ENCODE results near the gene LRRC37A.
"Not testable (repeated sequence)": the region's sequence is repeated elsewhere in the genome, so short reads cannot be mapped to it uniquely, and the experiment has no call there.

LRRC37A gene

DNA sequence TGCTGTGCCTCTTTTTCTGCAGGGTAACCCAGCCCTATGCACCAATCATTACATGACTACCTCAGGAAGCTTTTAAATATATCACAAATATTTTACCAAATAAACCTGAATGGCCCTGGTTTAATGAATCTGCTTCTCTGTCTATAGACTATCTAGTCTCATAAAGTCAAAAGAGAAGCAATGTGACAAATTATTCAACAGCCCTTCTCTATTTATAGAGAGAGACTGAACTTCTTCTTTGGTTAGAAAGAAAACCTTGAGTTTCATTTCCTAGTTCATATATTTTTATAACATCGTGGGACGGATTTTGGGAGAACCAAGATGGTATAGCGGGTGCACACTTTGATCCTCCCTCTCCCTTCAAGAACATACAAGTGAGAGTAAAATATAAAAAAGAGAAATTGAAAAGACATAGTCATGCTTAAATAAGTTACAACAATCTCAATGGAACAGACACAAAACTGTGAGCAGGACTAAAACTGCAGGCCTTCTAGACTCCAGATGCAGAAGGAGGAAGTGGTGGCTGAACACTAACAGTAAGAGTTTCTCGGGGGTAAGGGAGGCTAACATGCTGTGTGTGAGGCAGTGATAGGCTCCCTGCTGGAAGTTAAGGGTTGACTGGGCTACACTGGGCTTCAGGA, 3.9 kb upstream of the LRRC37A start:
- DNase-seq: not testable (repeated sequence)

DNA sequence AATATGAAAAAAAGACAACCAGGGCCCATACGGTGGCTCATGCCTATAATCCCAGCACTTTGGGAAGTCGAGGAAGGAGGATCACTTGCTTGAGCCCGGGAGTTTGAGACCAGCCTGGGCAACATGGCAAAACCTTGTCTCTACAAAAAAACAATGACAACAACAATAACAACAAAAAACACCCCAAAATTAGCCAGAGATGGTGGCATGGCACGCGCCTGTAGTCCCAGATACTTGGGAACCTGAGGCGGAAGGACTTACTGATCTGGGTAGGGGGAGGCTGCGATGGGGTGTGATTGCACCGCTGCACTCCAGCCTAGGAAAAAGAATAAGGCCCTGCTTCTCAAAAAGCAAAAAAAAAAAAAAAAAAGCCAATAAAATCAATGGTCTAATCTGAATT, 3.3 kb upstream of the LRRC37A start:
- DNase-seq: not testable (repeated sequence)

GRCh38 chr17:46341220-46341619, 46.3 kb downstream of the LRRC37A start:
- not testable (repeated sequence) for DNase-seq

GRCh38 chr17:46342131-46342530, 47.2 kb downstream of the LRRC37A start:
- not testable (repeated sequence) for DNase-seq

DNA sequence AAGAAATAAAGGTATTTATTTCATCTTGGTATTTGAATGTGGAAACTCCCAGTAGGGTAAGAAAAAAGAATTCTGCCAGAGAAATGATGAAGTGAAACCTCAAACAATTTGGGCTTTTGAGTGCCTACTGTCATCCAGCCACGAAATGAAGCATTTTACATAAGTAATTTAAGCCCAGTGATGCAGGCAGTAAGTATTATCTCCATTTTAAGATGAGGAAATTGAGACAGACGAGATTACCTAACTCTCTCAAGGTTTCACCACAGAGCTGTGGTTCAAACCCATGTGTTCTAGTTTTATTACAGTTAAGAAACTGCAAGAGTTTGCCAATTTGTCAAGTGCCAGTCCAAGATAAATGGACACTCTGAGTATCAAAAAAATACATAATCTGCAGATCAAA, 53.4 kb downstream of the LRRC37A start:
- DNase-seq: not testable (repeated sequence)

GRCh38 chr17:46349060-46349459, 54.1 kb downstream of the LRRC37A start:
- DNase-seq: not testable (repeated sequence)

DNA sequence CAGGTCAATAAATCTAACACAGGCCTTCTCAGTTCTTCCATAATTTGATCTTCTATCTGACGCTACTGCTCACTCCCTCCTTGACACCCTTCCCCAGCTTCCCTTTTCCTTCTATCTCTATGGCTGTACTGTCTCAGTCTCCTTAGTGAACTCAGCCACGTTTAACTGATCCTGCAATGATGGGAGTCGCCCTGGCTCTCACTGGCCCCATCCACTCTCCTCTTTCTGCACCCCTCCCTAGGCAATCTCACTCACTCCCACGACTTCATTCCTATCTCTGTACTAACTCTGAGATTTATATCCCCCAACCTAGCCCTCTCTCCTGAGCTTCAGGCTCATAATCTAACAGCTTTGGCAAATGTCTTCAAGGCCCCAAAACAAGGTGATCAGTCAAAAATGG, 58.9 kb downstream of the LRRC37A start:
- not testable (repeated sequence) for DNase-seq

DNA sequence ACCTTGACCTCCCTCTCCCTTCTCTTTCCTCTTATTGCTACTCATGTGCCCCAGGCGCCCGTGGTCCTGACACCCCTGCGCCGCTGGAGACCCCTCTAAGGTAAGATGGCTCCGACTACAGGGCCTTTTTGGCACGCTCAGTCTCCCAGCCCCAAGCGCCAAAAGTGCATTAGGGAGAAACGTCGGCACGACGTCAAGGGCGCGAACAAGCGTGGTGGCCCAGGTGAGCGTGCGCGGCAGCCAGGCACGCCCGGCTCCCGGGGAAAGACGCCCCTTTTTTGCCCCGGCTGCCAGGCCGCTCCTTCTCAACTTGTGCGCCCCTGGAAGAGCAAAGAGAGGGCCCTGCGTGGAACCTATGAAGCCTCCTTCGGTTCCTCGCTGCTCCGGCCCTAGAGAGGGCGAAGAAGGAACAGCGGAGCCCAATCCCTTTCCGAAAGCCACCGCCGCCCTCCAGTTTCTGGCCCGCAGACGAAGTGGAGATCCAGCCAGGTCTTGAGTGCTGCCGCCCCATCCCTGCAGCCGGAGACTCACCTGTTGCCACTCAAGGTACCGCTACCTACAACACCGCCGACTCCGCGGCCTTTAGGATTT, 66.3 kb downstream of the LRRC37A start:
- not testable (repeated sequence) for DNase-seq

GRCh38 chr17:46361755-46362154, 66.8 kb downstream of the LRRC37A start, which contains the start of gene ARL17B:
TSS of gene ARL17B (minus strand) at chr17:46361766. CDS start at chr17:46358397, 3,369 bp downstream.
- DNase-seq: not testable (repeated sequence)

DNA sequence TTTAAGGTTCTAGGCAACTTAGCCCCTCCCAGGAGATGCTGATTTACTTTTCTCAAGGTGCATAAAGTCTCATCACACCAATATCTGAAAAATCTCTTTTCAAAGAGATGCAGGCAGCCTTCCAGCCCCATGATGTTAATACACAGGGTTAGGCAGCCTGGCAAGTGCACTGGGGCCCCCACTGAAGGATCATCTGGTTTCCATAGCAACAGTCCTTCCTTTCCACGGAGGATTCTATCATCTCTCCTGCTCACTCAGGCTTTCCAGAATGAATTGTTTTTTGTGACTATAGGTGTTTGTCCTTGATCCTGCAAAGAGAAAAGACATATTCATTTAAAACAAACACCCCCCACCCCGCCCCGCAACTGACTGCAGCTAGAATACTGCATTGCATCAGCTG, 72.6 kb downstream of the LRRC37A start:
- not testable (repeated sequence) for DNase-seq

- DNase-seq: not testable (repeated sequence)
These were observed 77.6 kb downstream of the LRRC37A start for GRCh38 chr17:46372236-46373229.

DNA sequence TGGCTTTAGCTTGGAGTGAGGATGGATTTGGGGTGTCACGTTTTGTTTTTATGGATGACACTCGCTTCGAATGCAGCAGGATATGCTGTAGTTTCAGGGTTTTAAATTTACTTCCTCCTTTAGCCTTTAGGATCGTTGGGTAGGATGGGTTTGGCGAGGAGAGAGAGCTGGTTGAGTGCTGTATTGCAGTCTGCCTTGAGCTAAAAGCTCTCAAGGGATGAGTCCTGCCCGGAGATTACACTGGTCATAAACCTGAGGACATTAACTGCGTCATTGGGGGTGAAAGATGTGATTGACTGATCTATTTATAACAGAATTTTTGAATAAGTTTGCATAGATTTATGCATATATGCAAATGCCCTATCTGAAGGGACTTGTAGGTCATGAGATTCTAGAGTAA, 78.5 kb downstream of the LRRC37A start:
- not testable (repeated sequence) for DNase-seq

GRCh38 chr17:46383118-46383517, 88.2 kb downstream of the LRRC37A start:
- not testable (repeated sequence) for DNase-seq

DNA sequence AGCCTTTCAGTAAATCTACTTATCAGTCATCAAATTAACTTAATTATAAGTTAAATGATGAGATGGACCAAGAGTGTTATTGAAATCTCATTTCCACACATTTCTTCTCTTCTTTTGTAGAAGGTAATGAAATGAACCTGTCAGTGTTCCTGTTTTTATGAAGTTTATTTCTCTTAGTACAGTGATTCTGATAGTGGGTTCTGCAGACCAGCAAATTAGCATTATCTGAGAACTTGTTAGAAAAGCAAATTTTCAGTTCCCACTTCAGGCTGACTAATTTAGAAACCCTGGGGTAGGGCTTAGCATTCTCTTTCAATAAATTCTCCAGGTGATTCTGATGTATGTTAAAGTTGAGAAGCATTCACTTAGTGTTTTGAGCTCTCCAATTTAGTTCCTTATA, 90.6 kb downstream of the LRRC37A start:
- DNase-seq: not testable (repeated sequence)
